HepG2 (cell line): ENCODE data around the gene TAF8. TPM values are rescaled to one million over a fixed set of nuclear protein-coding genes. Genes with fewer than 3 reads are reported as not detected.

Experiments used
- ATAC-seq: fragments of 200-7000 bp; cut with Tn5 transposase; 3 replicates; pipeline ENCODE4 v1.9.1; 2020; ENCODE audit warnings: mild to moderate bottlenecking, moderate library complexity
- BruUV-seq: library from RNA; stranded (reverse); fragments of 400-500 nt; replicated peaks from 2 replicates; lab custom pipeline; 2021; lab: Mats Ljungman, UMichigan
- CTCF ChIA-PET: fragments of 300-600 bp; formaldehyde crosslinking; extraction: SDS; loops from one replicate; lab custom pipeline; 2021; ENCODE audit warnings: low total read pairs, inconsistent platforms, low intra/inter-chr PET ratio; lab: Yijun Ruan, JAX
- POLR2A ChIA-PET: fragments of 350-600 bp; sonication (Branson Sonifier 250); formaldehyde crosslinking; loops from one replicate; lab custom pipeline; 2020; ENCODE audit warnings: antibody characterized with exemption, inconsistent platforms; lab: Yijun Ruan, JAX
- DNase-seq: peaks from one replicate; pipeline ENCODE4 v3.0.0-alpha.2; 2015; ENCODE audit warnings: low spot score
- FAIRE-seq: peaks from 3 replicates; lab custom pipeline; 2011; peaks lifted over from hg19 to GRCh38; lab: Jason Lieb, UNC
- H2AFZ ChIP-seq: one replicate; pipeline ENCODE4 v1.6.1; 2011; ENCODE audit warnings: low read length, inconsistent platforms
- H3K27ac ChIP-seq: fragments of 300-600 bp; 3 replicates; pipeline ENCODE4 v1.8.0; 2011; ENCODE audit warnings: mixed run types, mild to moderate bottlenecking, mixed read lengths, low read length, inconsistent platforms; ENCODE audit not compliant: insufficient read depth; ENCODE audit errors: extremely low read length
- H3K27me3 ChIP-seq, 2 experiments: fragments of 200-600 bp in 1 of 2; 2 replicates in 1 of 2; 3 replicates in 1 of 2; pipeline versions ENCODE4 v1.6.0 to v1.8.0; 2011; ENCODE audit warnings: low read length in 2 of 2, mild to moderate bottlenecking in 2 of 2, moderate library complexity in 2 of 2, inconsistent platforms in 1 of 2; ENCODE audit not compliant: insufficient read depth in 2 of 2, control insufficient read depth in 1 of 2
- H3K36me3 ChIP-seq, 2 experiments: fragments of 200-600 bp in 1 of 2; replicated peaks in 1 of 2; 2 replicates in 1 of 2; 3 replicates in 1 of 2; pipeline versions ENCODE4 v1.5.1 to v1.8.0; 2011; ENCODE audit warnings: low read length in 2 of 2, inconsistent platforms in 1 of 2; ENCODE audit not compliant: insufficient read depth in 2 of 2, control insufficient read depth in 1 of 2
- H3K4me1 ChIP-seq: 2 replicates; pipeline ENCODE4 v1.5.1; 2012; ENCODE audit warnings: low read length, inconsistent platforms; ENCODE audit not compliant: insufficient read depth
- H3K4me2 ChIP-seq: 2 replicates; pipeline ENCODE4 v1.6.0; 2011; ENCODE audit warnings: low read depth, low read length, inconsistent platforms
- H3K4me3 ChIP-seq, 3 experiments: fragments of 200-600 bp in 1 of 3; sonication (generic), shearing (Covaris generic) in 1 of 3; replicated peaks in 1 of 3; 2 replicates each; pipeline ENCODE4 v1.5.1; 2011 to 2016; ENCODE audit warnings: low read length in 3 of 3, inconsistent platforms in 2 of 3, low read depth in 2 of 3, mild to moderate bottlenecking in 2 of 3, control low read depth in 1 of 3, mixed read lengths in 1 of 3; ENCODE audit not compliant: insufficient read depth in 1 of 3
- H3K79me2 ChIP-seq: one replicate; pipeline ENCODE4 v1.6.1; 2011; ENCODE audit warnings: low read length, inconsistent platforms; ENCODE audit not compliant: insufficient read depth
- H3K9ac ChIP-seq: 2 replicates; pipeline ENCODE4 v1.6.0; 2011; ENCODE audit warnings: mild to moderate bottlenecking, low read depth, low read length, inconsistent platforms; ENCODE audit not compliant: insufficient read depth
- H3K9me3 ChIP-seq: 2 replicates; pipeline ENCODE4 v1.5.1; 2012; ENCODE audit warnings: mild to moderate bottlenecking, low read length
- H4K20me1 ChIP-seq: 2 replicates; pipeline ENCODE4 v1.6.0; 2011; ENCODE audit warnings: inconsistent platforms, mild to moderate bottlenecking, low read length, moderate library complexity; ENCODE audit not compliant: insufficient read depth
- STAG1 ChIP-seq: sonication (generic); formaldehyde crosslinking; IDR thresholded peaks from 2 replicates; pipeline ENCODE4 v1.4.0; 2020; ENCODE audit warnings: missing genetic modification reagents
- U2AF2 ChIP-seq: fragments of 200-400 bp; formaldehyde crosslinking; IDR thresholded peaks from 2 replicates; pipeline ENCODE4 v1.6.1; 2017; ENCODE audit warnings: low read depth, mild to moderate bottlenecking, low read length
- WGBS: methylation state at CpG from one replicate; pipeline ENCODE4 v1.1.6; 2017; ENCODE audit warnings: low lambda C conversion rate; 5-methylcytosine and 5-hydroxymethylcytosine counted together
- in situ Hi-C: cut with HindIII; loops from 2 replicates; pipeline ENCODE4 v1.10.0; 2017; ENCODE audit warnings: low pct_unique_long_range_greater_than_20kb; ENCODE audit not compliant: extremely low pct_ligation_motif_present
- intact Hi-C: fragments of 100-400 bp; cut with micrococcal nuclease; formaldehyde crosslinking; loops from one replicate; pipeline ENCODE4 v1.10.0; 2022; ENCODE audit not compliant: unreplicated experiment
- polyA plus RNA-seq, 8 experiments: library from polyadenylated mRNA; depleted of rRNA in 3 of 8; stranded (reverse) in 7 of 8; unstranded in 1 of 8; fragments of >200 nt; fragmentation: Illumina TruSeq in 4 of 8; extraction: Trizol in 4 of 8; gene quantifications; 2 replicates each; pipeline versions ENCODE4 v1.2.1 to v1.2.3, GENCODE V29; 2011 to 2016; ENCODE audit warnings: low read depth in 4 of 8, missing spikeins in 1 of 8, mixed read lengths in 1 of 8; ENCODE audit not compliant: insufficient read depth in 1 of 8
- total RNA-seq, 5 experiments: library from RNA; depleted of rRNA; stranded (reverse); fragments of >200 nt; fragmentation: Illumina TruSeq; extraction: Trizol; gene quantifications; 2 replicates each; pipeline ENCODE4 v1.2.3, GENCODE V29; 2016; ENCODE audit warnings: low read depth in 1 of 5
- TF ChIP-seq, protein P1 (sequence below), 2 experiments: fragments of 450-650 bp in 1 of 2; sonication (generic) in 1 of 2; formaldehyde crosslinking; IDR thresholded peaks; 2 replicates each; pipeline versions ENCODE4 v1.5.0 to v1.8.0; 2020 to 2022; ENCODE audit warnings: mild to moderate bottlenecking in 1 of 2, missing genetic modification reagents in 1 of 2
- TF ChIP-seq, protein P2 (sequence below): sonication (generic); formaldehyde crosslinking; conservative IDR thresholded peaks from 2 replicates; pipeline ENCODE4 v1.4.0; 2020; ENCODE audit warnings: missing genetic modification reagents

The TAF8 gene
- total and polyA plus RNA-seq, 2 of the 13 experiments (the other 11 are each of a cell fraction or from before 2014, with no cell fraction given) = 25.2 to 25.8 TPM

- TF ChIP-seq, protein P1, sequence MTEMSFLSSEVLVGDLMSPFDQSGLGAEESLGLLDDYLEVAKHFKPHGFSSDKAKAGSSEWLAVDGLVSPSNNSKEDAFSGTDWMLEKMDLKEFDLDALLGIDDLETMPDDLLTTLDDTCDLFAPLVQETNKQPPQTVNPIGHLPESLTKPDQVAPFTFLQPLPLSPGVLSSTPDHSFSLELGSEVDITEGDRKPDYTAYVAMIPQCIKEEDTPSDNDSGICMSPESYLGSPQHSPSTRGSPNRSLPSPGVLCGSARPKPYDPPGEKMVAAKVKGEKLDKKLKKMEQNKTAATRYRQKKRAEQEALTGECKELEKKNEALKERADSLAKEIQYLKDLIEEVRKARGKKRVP (CRISPR knock-in tag; IDR thresholded peaks at IDR 0.05) = no peak
- TF ChIP-seq, protein P2, sequence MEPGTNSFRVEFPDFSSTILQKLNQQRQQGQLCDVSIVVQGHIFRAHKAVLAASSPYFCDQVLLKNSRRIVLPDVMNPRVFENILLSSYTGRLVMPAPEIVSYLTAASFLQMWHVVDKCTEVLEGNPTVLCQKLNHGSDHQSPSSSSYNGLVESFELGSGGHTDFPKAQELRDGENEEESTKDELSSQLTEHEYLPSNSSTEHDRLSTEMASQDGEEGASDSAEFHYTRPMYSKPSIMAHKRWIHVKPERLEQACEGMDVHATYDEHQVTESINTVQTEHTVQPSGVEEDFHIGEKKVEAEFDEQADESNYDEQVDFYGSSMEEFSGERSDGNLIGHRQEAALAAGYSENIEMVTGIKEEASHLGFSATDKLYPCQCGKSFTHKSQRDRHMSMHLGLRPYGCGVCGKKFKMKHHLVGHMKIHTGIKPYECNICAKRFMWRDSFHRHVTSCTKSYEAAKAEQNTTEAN (CRISPR knock-in tag) = no peak
Measured at GRCh38 chr6:42068173-42068572, 17.8 kb downstream of the TAF8 start (continued).

GRCh38 chr6:42068872-42069522 is 18.7 kb downstream of the TAF8 start:
- intact Hi-C loops = no loop called here
- TSS peak; percentile 25 for BruUV-seq
- Histone ChIP-seq H3K4me1 (no peaks in the 10 kb centered on the region), H3K9ac (no peak overlapping the region), H3K4me2 (no peak overlapping the region), H2AFZ (no peak overlapping the region), H3K9me3 (no peaks in the 10 kb centered on the region), H3K27ac (no peak overlapping the region), H3K36me3 (peaks cover 32 to 78% of the 10 kb centered on the region in 2 experiments), H3K79me2 (no peaks in the 10 kb centered on the region), H3K27me3 (no peaks in the 10 kb centered on the region), H4K20me1 (no peaks in the 10 kb centered on the region), H3K4me3 (no peak overlapping the region)
- ATAC-seq = peak; percentile 41
- 83% methylated on average over 5 of the region's 5 CpGs for WGBS
- no peak for DNase-seq
- CTCF ChIA-PET = no interaction called here
- POLR2A ChIA-PET = no interaction called here
- in situ Hi-C loops = no loop called here
- TF ChIP-seq U2AF2 (no peak), STAG1 (CRISPR knock-in tag) (0 out of 2 replicates have a peak, but pooled peaks have one; percentile 18)
- peak; percentile 37 for FAIRE-seq
